SH-SY5Y (cell line): ENCODE measurements around the gene SMAD3.

Experiments
- GATA2 ChIP-seq: IDR thresholded peaks from 2 replicates; pipeline ENCODE4 v1.6.1; 2011; ENCODE audit warnings: mild to moderate bottlenecking, low read depth, low read length
- GATA3 ChIP-seq: IDR thresholded peaks from 2 replicates; pipeline ENCODE4 v1.6.1; 2011; ENCODE audit warnings: low read depth, mild to moderate bottlenecking, low read length, moderate library complexity

SMAD3 gene

DNA sequence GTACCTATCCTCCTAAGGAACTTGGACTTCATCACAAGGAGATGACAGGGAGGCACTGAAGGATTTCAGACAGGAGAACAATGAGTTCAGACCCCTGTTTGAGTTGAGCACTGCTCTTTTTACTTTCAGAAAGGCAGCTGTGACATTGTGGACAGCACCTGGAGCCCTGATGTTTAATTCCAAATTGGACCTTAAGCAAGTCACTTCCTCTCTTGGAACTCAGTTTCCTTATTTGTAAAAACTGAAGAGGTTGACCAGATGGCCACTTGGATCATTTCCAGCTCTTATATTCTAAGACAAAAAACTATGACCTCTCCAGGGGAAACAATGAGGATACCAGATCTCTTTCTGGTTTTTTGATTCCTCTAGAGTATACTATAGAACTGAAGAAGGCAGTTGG, 34.1 kb upstream of the SMAD3 start:
- TF ChIP-seq GATA3 (no peak), GATA2 (no peak)

DNA sequence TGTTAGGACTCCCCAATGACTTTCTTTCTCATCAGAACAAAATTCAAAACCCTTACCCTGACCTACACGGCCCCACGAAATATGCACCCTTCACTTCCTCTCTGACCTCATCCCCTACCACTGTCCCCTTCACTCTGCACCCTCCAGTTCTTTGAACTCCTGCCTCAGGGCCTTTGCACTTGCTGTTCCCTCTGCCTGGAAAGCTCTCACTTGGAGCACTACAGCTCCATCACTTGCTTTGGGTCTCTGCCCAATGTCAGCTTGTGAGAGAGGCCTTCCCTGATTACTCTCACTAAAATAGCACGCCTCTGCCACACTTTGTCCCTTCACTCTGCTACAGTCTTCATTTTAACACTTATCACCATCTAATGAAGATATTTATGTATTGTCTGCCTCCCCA, 32.8 kb upstream of the SMAD3 start:
- no peak for TF ChIP-seq GATA3
- no peak for TF ChIP-seq GATA2

- no peak for TF ChIP-seq GATA3
- no peak for TF ChIP-seq GATA2
Measured at GRCh38 chr15:67033012-67033411, 32.4 kb upstream of the SMAD3 start.

GRCh38 chr15:67033571-67034044, 31.8 kb upstream of the SMAD3 start:
- no peak for TF ChIP-seq GATA3
- no peak for TF ChIP-seq GATA2

- TF ChIP-seq GATA3 (no peak), GATA2 (no peak)
Measured at GRCh38 chr15:67035886-67036285, 29.5 kb upstream of the SMAD3 start.

DNA sequence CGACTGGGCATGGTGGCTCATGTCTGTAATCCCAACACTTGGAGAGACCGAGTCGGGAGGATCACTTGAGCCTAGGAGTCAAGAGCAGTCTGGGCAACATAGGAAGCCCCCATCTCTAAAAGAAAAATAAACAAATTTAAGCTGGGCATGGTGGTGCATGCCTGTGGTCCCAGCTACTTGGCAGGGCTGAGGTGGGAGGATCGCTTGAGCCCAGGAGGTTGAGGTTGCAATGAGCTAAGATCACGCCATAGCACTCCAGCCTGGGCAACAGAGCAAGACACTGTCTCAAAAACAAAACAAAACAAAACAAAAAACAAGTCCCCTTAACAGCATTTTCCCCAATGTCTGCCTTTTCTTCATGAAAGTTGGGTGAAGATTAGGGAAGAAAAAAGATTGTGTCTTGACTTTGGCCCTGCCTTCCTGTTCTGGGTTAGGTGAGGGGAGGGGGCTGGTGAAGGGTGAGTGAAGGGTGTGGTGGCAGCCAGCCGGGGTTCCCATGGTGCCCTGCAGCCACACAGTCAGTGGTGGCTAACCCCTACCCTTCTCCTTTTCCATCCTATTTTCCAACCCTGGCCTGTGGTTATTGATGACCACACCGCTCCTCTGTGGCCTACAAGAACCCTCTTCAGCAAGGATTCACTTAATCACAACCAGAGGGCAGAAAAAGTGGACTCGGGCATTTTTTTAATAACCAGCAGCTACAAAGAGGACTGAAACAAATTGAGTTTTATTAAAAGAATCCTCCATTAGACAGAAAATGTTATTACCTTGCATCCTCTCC, 28.4 kb upstream of the SMAD3 start:
- TF ChIP-seq GATA3 (no peak), GATA2 (no peak)

GRCh38 chr15:67037694-67038093, 27.7 kb upstream of the SMAD3 start:
- TF ChIP-seq GATA3: no peak

DNA sequence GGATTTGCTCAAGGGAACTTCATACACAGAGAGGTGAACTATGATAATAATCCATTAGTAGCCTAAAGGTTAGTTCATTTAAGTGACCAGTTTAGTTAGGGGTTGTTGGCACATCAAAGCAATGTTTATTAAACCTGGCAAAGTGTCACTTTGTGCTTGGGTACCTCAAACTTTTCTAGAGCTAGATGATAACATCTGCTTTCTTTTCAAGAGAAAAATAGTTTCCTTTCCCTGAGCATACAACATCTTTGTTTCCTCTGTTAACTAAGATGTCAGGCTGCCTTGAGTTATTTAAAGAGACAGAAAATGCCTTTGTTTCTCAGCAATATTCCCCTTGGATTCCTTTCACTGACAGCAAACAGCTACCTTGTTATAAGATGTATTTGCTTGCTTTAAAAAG, 26.7 kb upstream of the SMAD3 start:
- TF ChIP-seq GATA3 (no peak), GATA2 (no peak)

DNA sequence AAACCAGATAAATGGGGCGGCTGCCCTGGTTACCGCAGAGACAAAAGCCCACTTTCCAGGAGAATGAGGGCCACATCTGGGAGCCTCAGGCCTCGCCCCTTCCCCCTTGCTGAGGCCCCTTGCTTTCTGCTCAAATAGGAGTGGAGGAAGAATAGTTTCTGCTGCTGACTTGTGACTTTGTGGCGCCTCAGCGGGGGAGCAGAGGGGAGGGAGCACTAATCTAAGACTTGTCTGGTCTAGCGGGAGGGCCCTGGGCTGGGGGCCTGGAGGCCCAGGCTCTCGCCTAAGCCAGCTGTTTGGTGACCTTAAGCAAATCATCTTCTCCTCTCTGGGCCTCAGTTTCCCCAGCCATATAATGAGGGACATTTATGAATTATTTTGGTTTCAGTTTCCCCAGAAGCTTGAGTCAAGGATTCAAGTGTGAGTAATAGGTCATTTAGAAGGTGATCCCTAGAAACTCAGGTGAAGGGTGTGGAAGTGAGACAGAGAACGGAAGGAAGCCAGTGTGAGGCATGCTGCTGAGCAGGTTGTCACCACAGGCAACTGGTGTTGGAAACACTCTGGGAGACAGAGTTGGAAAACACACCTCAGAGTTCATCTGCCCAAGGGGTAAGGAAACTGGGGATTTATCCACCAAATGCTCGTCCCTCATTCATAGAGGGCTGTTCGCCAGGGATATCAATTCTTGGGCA, 25.9 kb upstream of the SMAD3 start:
- TF ChIP-seq GATA3 (no peak), GATA2 (no peak)

DNA sequence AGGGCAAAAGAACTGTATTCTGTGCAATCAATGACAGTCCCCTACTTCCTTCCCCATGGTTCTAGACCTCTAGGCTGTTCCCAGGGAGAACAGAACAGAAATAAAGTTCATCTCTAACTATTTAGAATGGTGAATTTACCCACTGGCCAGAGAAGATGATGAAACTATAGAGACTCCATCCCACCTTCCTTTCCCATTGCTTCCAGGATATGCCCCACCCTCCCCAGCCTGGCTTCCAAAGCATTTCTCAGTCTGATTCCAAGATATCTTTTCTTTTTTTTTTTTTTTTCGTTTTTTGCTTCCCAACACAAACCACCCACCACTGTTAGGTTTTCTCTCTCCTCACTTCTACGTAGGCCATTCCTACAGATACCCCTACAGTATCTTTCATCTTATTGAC, 25.1 kb upstream of the SMAD3 start:
- no peak for TF ChIP-seq GATA2
- TF ChIP-seq GATA3: no peak

- TF ChIP-seq GATA2 (no peak), GATA3 (no peak)
Measured at GRCh38 chr15:67042551-67043142, 22.8 kb upstream of the SMAD3 start.

DNA sequence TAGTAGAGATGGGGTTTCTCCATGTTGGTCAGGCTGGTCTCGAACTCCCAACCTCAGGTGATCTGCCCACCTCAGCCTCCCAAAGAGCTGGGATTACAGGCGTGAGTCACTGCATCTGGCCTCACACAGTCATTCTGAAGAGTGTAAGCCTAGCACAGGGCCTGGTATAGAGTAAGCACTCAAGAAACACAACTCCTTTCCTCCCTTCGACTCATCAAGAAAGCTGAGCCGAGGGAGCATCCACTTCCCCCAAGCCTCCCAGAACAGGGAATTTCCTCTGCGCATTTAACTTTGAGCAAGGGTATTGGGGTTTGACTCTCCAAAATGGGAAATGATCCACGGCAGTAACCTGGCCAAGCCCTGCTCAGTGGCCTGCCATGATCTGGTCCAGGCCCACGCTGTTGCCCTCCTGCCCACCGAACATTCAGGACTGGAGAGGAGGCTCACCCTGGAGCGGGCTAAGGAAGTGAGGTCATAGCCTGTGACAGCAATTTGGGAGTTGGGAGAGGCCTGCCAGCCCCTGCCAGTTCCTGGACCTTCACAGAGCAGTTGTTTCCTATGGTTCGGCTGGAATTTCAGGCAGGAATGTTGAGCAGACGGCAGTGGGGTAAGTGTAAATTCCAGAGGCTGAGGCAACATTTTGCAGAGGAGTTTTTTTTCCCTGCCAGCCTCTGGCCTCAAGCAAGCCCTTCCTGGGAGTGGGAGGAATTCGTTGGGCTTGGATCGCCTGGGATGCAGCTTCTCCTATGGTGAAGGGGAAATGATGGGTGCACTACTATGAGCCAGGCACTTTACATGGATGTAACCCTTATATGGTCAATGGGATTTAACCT, 21.2 kb upstream of the SMAD3 start:
- TF ChIP-seq GATA2 (no peak), GATA3 (no peak)

DNA sequence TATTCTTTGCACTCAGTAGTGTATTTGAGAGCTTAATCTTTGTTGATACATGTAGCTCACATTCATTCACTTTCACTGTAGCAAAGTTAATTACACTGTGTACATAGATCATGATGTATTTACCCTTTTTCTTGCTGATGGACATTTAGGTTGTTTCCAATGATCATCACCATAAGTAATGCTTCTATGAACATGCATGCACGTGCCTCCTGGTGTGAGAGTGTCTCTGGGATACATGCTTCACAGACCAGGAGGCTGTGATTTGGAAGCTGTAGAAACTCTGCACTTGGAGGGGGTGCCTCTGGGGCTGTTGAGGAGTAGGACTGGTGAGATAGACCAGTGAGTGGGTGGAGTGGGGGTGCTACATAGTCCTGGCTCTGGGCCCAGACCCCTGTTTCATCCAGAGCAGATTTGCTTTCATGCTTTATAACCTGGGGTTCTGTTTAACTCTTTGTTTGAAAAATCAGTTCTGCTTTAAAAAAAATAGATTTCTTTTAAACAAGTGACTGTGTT, 18.2 kb upstream of the SMAD3 start:
- TF ChIP-seq GATA3 (no peak), GATA2 (no peak)
